ENCODE data around the gene UNC45A.

DNA sequence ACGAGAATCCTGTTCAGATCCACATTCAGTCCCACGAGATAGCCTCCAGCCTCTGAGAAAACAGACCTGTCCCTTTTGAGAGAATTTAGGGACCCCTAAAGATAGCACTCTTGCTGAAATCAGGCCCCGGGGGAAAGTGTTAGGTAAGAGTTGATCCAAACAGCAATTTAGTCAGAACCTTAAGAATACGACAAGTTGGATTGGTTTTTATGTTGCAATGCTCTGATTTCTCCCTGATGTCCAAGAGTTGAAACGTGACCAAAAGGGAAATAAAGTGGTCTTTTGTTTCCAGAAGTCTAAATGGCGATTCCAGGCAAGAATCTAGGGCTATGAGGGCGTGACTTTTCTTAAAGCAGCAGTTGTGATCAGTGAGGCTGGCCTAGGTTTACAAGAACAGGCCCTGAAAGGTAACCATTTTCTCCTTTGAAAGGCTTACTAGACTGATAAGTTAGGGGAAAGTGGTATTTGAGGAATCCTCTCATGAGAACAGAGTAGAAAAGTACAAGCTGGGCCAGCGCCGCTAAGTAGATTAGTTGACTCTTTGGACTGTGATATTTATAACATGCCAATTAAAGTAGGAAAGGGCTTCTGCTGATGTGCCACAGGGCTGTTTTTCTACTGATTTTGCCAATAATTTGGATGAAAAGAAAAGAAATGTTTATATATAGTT lies 27.1 kb upstream of the UNC45A start:
- TF ChIP-seq, protein P1, sequence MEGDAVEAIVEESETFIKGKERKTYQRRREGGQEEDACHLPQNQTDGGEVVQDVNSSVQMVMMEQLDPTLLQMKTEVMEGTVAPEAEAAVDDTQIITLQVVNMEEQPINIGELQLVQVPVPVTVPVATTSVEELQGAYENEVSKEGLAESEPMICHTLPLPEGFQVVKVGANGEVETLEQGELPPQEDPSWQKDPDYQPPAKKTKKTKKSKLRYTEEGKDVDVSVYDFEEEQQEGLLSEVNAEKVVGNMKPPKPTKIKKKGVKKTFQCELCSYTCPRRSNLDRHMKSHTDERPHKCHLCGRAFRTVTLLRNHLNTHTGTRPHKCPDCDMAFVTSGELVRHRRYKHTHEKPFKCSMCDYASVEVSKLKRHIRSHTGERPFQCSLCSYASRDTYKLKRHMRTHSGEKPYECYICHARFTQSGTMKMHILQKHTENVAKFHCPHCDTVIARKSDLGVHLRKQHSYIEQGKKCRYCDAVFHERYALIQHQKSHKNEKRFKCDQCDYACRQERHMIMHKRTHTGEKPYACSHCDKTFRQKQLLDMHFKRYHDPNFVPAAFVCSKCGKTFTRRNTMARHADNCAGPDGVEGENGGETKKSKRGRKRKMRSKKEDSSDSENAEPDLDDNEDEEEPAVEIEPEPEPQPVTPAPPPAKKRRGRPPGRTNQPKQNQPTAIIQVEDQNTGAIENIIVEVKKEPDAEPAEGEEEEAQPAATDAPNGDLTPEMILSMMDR (conservative IDR thresholded peaks at IDR 0.05; ENCODE audit: low read length): no peak
- no peak for TF ChIP-seq EZH2phosphoT487 (IDR thresholded peaks at IDR 0.05; ENCODE audit: borderline replicate concordance, low read depth, low read length)
